Measurements from ENCODE around the gene ZSCAN5A.

The ZSCAN5A gene

GRCh38 chr19:56314381-56315076, at the start of gene ZSCAN5A:
Gene ZSCAN5A (minus strand): TSS chr19:56314839. CDS start chr19:56225046, 89,793 bp downstream.
- DNase-seq (ENCODE audit: low read depth): peak; percentile 81
- H3K4me3 ChIP-seq (ENCODE audit: low read depth, low read length): peak within 1 kb of the TSS; percentile 86
- TF ChIP-seq CTCF (IDR thresholded peaks at IDR 0.05; ENCODE audit: low read depth, low read length, missing control alignments): no peak
- in situ Hi-C loops (cut with HindIII; ENCODE audit: low sequenced_read_pairs): no loop called here

GRCh38 chr19:56360841-56361240, 46.2 kb upstream of the ZSCAN5A start:
- H3K4me3 ChIP-seq (ENCODE audit: low read depth, low read length): no peak overlapping the region
- TF ChIP-seq CTCF (IDR thresholded peaks at IDR 0.05; ENCODE audit: low read depth, low read length, missing control alignments): no peak

GRCh38 chr19:56356944-56357343, 42.3 kb upstream of the ZSCAN5A start:
- no peak overlapping the region for H3K4me3 ChIP-seq (ENCODE audit: low read depth, low read length)
- TF ChIP-seq CTCF (IDR thresholded peaks at IDR 0.05; ENCODE audit: low read depth, low read length, missing control alignments): no peak
- no peak for DNase-seq (ENCODE audit: low read depth)
- in situ Hi-C loops (cut with HindIII; ENCODE audit: low sequenced_read_pairs): no loop called here

More at GRCh38 chr19:56360841-56361240, 46.2 kb upstream of the ZSCAN5A start:
- DNase-seq (ENCODE audit: low read depth): no peak
- in situ Hi-C loops (cut with HindIII; ENCODE audit: low sequenced_read_pairs): no loop called here

GRCh38 chr19:56355517-56355916, 40.9 kb upstream of the ZSCAN5A start:
- no peak for DNase-seq (ENCODE audit: low read depth)
- in situ Hi-C loops (cut with HindIII; ENCODE audit: low sequenced_read_pairs): no loop called here
- H3K4me3 ChIP-seq (ENCODE audit: low read depth, low read length): no peak overlapping the region
- TF ChIP-seq CTCF (IDR thresholded peaks at IDR 0.05; ENCODE audit: low read depth, low read length, missing control alignments): no peak

GRCh38 chr19:56351208-56351607, 36.6 kb upstream of the ZSCAN5A start:
- H3K4me3 ChIP-seq (ENCODE audit: low read depth, low read length): no peak overlapping the region
- in situ Hi-C loops (cut with HindIII; ENCODE audit: low sequenced_read_pairs): no loop called here
- DNase-seq (ENCODE audit: low read depth): no peak
- TF ChIP-seq CTCF (IDR thresholded peaks at IDR 0.05; ENCODE audit: low read depth, low read length, missing control alignments): no peak

GRCh38 chr19:56350416-56351045, 35.9 kb upstream of the ZSCAN5A start:
- peak; percentile 83 for TF ChIP-seq CTCF (IDR thresholded peaks at IDR 0.05; ENCODE audit: low read depth, low read length, missing control alignments)
- no peak overlapping the region for H3K4me3 ChIP-seq (ENCODE audit: low read depth, low read length)
- in situ Hi-C loops (cut with HindIII; ENCODE audit: low sequenced_read_pairs): no loop called here
- peak; percentile 11 for DNase-seq (ENCODE audit: low read depth)

All from astrocyte of the cerebellum (primary cell).